GM18861 (cell line): ENCODE measurements around the gene DNAJC12.
"Not testable (repeated sequence)": the region's sequence is repeated elsewhere in the genome, so short reads cannot be mapped to it uniquely, and the experiment has no call there.

Experiments used
- ATAC-seq: cut with Tn5 transposase; IDR thresholded peaks from one replicate; pipeline ENCODE4 v1.9.1; 2021; ENCODE audit not compliant: unreplicated experiment

The DNAJC12 gene

DNA sequence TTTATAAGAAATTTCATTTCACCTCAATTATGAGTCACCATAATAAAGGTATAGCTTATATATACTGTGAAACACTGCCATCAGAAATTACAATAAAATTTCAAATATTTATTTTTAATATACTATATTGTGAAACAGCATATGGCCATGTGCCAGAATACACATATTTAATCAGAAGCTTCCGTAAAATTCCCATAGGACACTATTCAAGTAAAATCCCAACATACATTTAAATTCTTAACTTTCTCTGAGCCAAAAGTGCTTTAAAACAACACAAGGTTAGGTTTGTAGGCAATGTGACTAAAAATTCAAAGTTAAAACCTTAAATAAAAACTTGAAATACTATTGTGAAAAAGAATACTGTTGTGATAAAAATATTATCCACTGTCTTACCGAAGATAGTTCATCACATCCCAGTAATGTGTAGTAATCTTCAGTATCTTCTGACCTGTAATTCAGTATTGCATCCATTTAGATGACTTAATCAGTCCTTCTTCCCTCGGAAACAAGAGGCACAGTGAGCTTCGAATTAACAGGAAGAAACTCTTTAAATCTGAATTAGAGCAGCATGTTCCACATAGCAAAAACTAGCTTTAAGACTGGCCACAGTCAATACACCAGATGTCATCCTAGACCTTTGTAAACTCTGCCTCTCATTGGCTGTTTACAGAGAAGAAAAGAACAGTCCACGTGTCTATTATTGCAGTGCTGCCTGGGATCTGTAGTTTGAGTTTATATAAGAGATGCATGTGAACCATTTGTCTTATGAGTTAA is at the start of gene DNAJC12:
TSS of gene DNAJC12 (minus strand) at position 648 of the 774 bp plus-strand sequence. CDS start at position 471, 177 bp downstream.
- ATAC-seq, result peak; percentile 93

DNA sequence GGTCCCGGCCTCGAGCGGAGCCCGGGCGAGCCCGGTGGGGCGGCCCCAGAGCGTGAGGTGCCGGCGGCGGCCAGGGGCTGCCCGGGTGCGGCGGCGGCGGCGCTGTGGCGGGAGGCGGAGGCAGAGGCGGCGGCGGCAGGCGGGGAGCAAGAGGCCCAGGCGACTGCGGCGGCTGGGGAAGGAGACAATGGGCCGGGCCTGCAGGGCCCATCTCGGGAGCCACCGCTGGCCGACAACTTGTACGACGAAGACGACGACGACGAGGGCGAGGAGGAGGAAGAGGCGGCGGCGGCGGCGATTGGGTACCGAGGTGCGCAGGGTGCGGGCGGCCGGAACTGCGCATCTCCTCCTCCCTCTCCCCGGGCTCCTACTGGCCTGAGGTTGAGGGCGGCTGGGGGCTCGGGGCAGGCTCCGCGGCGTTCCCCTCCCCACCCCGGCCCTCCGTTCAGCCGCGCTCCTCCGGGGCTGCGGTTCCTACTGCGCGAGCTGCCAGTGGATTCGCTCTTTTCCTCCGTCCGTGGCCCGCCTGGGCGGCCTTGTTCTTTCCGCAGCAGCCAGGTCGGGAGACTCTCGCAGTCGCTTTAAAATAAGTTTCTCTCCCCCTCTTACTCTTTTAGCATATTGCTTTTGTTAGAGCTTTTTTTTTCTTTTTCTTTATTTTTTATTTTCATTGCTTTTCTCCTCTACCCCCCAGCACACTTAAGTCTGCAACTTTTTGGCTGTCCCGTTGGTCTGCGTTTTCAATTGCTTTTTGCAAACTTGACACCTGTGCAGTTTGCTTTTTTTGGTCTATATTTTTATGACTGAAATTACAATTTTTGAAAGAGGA is 47.1 kb upstream of the DNAJC12 start:
- ATAC-seq, result peak; percentile 32

DNA sequence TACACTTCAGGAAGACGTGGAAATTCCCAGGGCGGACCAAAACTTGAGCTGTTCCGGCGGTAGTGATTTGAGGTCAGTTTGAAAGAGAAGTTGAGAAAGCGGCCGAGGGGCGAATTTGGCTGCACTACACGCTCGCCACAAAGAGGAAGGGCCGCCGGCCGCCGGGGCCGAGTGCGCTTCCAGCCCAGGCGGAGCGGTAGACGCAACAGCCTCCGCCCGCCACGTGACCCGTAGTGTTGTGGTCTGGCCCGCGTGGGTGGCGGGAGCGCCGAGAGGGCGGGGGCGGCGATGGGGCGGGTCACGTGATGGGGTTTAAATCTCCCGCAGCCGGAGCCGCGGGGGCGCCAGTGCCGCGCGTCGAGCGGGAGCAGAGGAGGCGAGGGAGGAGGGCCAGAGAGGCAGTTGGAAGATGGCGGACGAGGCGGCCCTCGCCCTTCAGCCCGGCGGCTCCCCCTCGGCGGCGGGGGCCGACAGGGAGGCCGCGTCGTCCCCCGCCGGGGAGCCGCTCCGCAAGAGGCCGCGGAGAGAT is 46.4 kb upstream of the DNAJC12 start, which contains the start of gene SIRT1:
TSS of gene SIRT1 (plus strand) at position 344 of the 529 bp plus-strand sequence. CDS start at position 410, 66 bp downstream.
- peak; percentile 81 for ATAC-seq

DNA sequence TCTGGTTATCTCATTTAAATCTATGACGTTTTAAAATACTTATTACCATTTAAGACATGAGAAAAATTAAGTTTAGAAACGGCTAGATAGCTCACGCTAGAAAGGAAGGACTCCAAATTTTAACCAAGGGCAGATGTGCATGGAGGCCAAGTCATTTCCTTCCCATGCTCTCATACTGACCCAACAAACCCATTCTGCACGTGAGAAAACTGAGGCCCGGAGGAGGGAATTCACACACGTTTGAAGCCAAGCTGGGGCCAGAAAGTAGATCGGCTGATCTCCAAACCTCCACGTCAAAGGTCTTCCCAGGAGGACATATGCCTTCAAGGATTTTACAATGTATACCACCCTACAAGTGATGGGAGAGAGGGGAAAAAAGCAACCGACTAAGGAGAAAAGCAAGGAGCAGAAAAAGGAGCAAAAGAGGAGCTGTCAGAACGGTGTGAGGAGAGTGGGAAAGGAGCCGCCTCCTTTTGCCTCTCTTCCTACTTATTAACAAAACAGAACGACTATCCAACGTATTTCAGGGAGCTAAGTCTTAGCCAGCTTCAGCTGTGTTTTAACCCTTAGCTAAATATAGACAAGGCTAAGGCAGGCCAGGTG is 45.8 kb upstream of the DNAJC12 start:
- no peak for ATAC-seq

DNA sequence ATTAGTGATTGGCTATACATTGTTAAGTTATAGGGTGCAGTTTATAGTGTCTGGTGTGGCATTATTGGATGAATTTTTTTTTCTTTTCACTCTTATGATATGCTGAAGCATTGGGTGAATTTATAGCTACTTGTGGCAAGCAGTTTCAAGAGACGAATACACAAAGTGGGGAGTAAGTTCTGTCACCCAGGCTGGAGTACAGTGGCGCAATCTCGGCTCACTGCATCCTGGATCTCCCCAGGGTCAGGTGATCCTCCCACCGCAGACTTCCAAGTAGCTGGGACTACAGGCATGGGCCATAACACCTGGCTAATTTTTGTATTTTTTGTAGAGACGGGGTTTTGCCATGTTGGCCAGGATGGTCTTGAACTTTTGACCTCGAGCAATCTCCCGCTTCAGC is 40.1 kb upstream of the DNAJC12 start:
- no peak for ATAC-seq

DNA sequence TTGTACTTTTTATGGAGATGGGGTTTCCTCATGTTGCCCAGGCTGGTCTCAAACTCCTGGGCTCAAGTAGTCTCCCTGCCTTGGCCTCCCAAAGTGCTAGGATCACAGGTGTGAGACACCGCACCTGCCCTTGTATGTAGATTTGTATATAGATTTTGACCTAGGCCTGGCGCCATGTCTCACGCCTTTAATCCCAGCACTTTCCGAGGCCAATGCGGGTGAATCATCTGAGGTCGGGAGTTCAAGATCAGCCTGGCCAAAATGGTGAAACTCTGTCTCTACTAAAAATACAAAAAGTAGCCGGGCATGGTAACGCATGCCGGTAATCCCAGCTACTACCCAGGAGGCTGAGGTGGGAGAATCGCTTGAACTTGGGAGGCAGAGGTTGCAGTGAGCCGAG is 39.4 kb upstream of the DNAJC12 start:
- ATAC-seq, result not testable (repeated sequence)

DNA sequence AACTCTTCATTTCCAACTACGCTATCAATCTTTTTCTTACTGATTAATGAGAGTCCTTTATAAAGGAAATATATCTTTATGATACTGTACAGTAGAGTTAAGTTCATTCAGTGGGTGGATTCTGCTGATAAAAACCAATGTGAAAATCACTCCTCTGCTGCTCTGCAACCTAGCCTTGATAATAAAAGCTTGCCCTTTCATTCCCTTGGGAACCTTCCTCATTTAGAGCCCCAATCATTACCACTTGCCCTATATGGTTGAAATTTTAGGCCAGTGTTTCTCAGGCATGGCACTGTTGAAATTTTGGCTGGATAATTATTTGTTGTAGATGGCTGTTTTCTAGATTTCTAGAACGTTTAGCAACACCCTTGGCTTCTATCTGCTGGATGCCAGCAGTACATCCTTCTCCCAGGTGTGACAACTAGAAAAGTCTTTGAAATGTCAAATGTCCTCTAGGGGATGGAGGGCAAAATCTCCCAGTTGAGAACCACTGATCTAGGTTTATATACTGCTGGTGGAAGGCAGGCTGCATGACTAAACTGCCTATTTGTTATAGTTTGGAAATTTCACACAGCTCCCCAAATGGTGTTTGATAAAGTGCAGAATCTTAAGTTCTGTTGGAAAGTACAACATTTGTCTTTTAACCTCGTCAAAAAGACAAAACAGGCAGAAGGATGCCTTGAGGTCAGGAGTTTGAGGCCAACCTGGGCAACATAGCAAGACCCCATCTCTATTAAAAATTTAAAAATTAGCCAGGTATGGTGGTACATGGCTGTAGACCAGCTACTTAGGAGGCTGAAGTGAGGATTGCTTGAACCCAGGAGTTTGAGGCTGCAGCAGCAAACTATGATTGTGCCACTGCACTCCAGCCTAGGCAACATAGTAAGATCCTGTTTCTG is 37.6 kb upstream of the DNAJC12 start:
- ATAC-seq, result no peak

DNA sequence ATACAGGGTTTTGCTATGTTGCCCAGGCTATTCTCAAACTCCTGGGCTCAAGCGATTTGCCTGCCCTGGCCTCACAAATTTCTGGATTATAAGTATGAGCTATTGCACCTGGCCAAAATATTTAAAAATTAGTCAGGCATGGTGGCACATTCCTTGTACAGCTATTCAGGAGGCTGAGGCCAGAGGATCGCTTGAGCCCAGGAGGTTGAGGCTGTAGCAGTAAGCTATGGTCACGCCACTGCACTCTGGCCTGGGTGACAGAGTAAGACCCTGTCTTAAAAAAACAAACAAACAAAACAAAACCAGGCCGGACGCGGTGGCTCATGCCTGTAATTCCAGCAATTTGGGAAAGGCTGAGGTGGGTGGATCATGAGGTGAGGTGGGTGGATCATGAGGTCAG is 32.0 kb upstream of the DNAJC12 start:
- ATAC-seq, result no peak

DNA sequence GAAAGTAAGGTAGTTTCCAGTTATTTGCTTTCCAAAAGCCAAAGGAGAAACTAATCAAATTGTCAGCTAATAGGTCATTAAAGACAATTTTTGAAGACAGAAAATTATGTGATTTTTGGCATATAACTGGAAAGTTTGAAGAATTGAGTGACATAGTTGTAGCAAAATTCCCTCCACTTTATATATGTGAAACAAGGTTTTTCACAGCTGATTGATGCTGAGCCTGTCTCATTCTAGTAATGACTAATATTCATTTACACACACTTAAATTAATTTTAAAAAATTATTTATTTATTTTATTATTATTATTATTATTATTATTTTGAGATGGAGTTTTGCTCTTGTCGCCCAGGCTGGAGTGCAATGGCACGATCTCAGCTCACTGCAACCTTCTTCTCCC is 30.1 kb upstream of the DNAJC12 start:
- ATAC-seq, result no peak

DNA sequence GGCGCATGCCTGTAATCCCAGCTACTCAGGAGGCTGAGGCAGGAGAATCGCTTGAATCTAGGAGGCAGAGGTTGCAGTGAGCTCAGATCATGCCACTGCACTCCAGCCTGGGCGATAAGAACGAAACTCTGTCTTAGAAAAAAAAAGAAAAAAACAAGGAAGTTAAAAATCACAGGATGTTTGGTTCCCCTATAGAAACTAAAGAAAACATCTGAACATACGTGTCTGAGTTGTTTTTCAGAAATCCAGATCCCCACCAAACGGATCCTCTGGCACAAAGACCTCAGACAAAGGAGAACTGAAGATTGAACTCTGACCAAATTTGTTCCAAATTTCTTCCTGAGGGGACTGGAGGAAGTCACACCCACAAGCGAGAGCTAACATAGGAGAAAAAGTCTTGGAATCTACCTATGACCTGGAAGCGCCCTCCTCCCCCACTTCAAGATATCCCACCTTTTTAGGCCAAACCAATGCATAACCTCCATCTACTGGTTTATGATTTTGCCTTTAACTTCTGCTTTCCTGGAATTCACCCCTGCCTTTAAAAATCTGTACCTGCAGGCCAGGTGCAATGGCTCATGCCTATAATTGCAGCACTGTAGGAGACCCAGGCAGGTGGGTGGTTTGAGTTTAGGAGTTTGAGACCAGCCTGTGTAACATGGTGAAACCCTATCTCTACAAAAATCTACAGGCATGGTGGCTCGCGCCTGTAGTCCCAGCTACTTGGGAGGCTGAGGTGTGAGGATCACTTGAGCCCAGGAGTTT is 26.8 kb upstream of the DNAJC12 start:
- ATAC-seq, result no peak

DNA sequence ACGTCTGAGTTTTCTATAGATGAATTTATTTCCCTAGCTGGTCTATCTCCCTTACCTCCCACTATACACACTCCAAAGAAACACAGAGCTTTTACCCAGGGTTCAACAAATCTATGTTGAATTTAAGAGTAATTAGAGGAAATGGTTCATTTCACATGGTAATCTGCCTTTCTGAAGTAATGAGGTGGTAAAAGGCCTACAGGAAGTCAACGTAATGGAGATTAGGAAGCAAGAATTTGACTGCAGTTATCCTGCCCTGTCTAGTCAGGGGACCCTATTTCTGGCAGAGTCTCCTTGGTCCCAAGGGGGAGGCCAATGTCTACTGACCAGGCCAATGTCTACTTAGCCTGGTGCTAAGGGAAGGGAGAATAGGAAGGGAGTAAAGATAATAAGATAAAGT is 25.1 kb upstream of the DNAJC12 start:
- ATAC-seq, result no peak

DNA sequence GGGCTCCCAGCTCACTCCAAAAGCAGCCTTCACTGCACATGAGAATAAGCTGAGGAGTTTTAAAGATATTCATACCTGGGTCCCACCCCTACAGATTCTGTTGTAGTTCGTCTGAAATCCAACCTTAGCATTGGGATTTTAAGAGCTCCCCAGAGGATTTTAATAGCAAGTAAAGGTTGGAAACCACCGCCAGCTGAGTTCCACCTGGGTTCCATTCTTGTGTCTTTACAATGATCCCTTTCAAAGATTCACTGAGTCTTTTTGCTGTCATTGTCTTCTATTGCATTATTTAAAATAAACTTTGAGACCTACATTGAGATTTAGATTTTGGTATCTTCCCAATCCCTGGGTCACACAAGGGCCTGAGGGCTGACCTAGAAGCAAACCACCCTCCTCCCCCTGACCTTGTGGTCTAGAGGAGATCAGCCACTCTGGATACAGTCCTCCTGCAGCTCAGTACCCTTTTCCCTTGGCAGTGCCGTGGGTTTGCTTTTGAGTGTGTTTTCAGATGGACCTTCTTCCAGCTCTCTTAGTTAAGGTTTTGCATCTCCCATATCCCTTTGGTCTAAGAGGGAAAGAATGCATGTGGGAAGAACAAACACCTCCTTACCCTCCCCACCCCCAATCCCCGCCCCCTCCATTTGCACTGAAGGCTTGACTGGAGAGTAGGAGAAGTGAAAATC is 23.9 kb upstream of the DNAJC12 start:
- no peak for ATAC-seq

DNA sequence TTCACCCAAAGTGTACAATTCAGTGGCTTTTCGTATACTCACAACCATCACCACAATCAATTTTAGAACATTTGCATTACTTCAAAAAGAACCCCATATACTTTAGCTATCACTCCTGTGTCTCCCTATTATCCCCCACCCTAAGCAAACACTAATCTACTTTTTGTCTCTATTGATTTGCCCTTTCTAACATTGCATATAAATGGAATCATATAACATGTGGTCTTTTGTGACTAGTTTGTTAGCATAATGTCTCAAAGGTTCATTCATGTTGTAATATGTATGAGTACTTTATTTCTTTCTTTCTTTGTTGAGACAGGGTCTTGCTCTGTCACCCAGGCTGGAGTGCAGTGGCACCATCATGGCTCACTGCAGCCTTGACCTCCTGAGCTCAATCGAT is 21.0 kb upstream of the DNAJC12 start:
- ATAC-seq, result no peak

DNA sequence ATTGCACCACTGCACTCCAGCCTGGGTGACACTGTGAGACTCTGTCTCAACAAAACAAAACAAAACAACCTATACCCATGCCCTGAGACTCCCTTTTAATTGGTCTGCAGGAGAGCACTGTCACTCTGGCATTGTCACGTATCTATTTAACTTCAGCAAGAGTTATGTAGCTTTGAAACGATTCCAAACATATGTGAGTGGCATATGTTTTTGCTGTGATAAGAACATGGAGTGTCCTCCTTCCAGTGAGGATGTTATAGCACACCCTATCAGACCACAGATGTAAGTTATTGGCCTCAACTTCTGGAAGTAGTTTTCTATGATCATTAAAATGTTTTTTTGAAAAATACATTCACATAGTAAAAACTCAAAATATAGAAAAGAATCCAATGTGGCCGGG is 15.5 kb upstream of the DNAJC12 start:
- ATAC-seq, result no peak

DNA sequence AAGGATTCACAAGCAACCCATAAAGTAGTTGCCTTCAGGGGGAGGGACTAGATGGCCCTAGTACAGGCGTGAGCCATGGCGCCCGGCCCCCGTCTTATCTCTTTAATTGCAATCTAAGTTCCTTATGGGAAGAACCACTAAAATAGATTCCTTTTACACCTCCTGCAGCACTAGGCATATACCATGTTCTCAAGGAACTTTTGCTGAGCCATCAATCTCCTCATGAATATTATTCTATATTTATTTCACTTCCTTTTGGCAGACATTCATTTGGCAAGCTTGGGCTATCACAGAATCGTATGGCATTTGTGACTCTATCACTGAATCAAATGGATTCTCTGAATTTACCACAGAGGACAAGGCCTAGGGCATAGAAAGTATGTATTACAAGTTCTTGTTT is 14.8 kb upstream of the DNAJC12 start:
- ATAC-seq, result no peak

DNA sequence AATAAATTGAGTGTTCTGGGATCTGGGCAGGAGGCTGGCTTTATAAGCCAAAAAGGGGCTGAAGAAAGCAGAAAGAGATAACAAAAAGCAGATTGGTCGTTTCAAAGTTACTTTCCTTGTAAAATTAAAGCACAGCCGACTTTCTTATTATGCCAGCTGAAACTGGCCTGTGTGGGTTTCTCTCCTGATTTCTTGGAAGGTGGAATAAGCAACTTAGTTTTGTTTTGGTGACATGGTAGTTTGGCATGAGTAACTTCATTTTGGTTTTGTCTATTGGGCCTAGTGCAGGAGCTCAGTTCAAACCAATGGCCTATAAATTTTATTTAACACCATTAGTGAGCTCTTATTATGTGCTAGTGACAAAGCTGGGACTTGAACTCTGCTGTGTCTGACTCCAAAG is 13.2 kb upstream of the DNAJC12 start:
- ATAC-seq, result no peak

DNA sequence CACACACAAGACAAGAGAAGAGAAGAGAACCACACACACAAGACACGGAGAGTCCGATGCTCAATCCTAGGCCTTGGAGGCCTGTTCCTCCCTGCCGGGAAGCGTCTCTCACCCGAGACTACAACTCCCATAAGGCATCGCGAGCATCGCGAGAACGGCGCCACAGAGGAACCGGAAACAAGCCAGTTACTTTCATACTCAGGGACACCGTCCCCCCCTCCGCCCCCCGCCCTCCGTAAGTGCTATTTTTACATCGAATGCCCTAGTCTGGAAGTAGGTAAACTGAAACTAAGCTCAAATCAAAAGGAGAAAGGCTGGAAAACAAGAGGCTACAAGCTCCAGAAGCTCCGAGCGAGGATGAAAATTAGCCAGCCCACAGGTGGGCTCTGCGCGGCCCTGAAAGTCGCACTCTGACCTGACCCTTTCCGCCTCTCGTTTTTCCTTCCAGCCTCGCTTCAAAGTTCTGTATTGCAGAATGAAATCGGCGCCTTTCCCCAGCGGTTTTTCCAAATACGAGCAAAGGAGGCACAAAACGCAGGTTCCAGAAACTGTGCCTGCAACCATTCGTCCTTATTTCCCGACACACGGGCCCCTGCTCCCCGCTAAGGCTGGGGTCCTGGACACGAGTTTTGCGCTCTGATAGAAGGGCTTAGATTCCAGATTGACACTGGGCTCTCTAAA is 11.5 kb upstream of the DNAJC12 start:
- peak; percentile 92 for ATAC-seq

DNA sequence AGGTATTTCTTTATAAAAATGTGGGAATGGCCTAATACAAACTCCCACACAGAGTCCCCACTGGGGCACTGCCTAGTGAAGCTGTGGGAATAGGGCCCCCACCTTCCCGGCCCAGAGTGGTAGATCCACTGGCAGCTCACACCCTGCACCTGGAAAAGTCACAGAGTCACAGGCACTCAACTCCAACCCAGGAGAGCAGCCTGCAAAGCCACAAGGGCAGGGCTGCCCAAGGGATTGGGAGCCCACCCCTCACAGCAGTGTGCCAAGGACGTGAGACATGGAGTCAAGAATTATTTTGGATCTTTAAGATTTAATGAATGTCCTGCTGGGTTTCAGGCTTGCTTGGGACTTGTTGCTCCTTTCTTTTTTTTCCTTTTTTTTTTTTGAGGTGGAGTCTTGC is 5.3 kb upstream of the DNAJC12 start:
- ATAC-seq, result no peak

DNA sequence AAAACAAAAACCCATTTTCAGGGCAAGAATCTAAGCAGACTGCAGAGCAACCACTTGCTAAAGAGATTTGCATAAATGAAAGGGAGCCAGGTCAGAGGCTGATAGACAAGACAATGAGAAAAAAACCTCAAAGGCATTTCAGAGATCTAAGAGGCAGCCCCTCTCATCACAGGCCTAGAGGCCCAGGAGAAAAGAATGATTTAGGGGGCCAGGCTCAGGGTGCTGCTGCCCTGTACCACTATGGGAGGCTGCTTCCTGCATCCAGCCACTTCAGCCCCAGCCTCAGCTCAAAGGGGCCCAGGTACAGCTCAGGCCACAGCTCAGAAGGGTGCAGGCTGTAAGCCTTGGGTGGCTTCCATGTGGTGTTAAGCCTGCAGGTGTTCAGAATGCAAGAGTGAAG is 3.7 kb upstream of the DNAJC12 start:
- ATAC-seq, result no peak
